ENCODE results near the gene SNED1. TPM values are rescaled to one million over a fixed set of nuclear protein-coding genes. Genes with fewer than 3 reads are reported as not detected.
"Not testable (repeated sequence)": the region's sequence is repeated elsewhere in the genome, so short reads cannot be mapped to it uniquely, and the experiment has no call there.

SNED1 gene
- polyA plus RNA-seq, 3 donors: 0.02 to 3.4 (median 0.12) TPM

DNA sequence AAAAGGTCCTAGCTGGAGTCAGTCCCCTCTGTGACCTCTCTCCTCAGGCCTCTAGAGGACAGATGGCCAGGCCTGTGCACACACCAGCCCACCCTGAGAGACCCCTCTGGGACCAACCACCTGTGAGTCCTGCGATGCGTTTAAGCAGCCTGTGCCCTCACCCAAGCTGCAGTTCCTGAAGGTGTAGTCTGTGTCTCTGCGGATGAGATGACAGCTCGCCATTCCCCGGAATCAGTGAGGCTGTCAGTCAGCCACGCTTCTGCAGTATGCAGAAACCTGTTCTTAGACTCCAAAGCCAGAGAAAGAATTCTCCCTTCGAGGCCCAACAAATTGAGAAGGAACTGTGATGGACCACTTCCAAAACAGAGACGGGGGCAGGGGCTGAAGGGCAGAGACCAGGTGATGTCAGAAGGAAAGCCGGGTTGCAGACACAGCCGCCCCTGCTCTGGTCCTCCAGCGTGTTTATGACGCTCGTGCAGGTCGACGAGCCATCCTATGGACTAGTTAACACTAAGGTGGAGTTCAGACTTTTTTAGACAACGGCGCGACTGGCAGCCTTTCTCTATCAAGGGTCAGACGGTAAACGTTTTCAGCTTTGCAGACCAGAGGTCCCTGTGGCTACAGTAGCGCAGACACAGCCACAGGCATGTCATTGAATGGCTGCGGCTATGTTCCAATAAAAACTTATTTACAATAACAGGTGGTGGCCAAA is 93.5 kb downstream of the SNED1 start:
- no peak overlapping the region for H2AFZ ChIP-seq (ENCODE audit: insufficient read depth, low read depth, low read length, poor library complexity, severe bottlenecking)
- peaks cover 0 to 2% (median 0%) of the 10 kb centered on the region in 7 donors for H3K9me3 Mint-ChIP-seq
- peaks cover 0 to 2% (median 0%) of the 10 kb centered on the region in 3 donors for H3K27me3 Mint-ChIP-seq (ENCODE audit: low read depth in 3 of 3)
- H3K4me1 ChIP-seq (ENCODE audit: control insufficient read depth in 1 of 2, insufficient read depth in 2 of 2, low read length in 2 of 2): no peaks in the 10 kb centered on the region
- H3K9me3 ChIP-seq (replicated peaks in 1 of 2; ENCODE audit: control insufficient read depth in 1 of 2, insufficient read depth in 1 of 2, low read length in 2 of 2): no peaks in the 10 kb centered on the region
- H3K4me3 Mint-ChIP-seq: no peak overlapping the region
- no peaks in the 10 kb centered on the region for H3K27me3 ChIP-seq (ENCODE audit: control insufficient read depth in 2 of 2, insufficient read depth in 2 of 2, low read length in 2 of 2)
- TF ChIP-seq, protein P1, sequence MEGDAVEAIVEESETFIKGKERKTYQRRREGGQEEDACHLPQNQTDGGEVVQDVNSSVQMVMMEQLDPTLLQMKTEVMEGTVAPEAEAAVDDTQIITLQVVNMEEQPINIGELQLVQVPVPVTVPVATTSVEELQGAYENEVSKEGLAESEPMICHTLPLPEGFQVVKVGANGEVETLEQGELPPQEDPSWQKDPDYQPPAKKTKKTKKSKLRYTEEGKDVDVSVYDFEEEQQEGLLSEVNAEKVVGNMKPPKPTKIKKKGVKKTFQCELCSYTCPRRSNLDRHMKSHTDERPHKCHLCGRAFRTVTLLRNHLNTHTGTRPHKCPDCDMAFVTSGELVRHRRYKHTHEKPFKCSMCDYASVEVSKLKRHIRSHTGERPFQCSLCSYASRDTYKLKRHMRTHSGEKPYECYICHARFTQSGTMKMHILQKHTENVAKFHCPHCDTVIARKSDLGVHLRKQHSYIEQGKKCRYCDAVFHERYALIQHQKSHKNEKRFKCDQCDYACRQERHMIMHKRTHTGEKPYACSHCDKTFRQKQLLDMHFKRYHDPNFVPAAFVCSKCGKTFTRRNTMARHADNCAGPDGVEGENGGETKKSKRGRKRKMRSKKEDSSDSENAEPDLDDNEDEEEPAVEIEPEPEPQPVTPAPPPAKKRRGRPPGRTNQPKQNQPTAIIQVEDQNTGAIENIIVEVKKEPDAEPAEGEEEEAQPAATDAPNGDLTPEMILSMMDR (IDR thresholded peaks at IDR 0.05): no peak
- no peaks in the 10 kb centered on the region for H3K79me2 ChIP-seq (ENCODE audit: insufficient read depth, low read length)
- H3K9ac ChIP-seq (ENCODE audit: insufficient read depth, low read length, poor library complexity, severe bottlenecking): no peak overlapping the region
- H4K20me1 ChIP-seq (ENCODE audit: insufficient read depth, low read length): peaks cover 25% of the 10 kb centered on the region
- H3K27ac Mint-ChIP-seq: no peak overlapping the region
- 99% methylated on average over 18 of the region's 22 CpGs for WGBS (ENCODE audit: insufficient coverage)
- intact Hi-C loops (cut with micrococcal nuclease): no loop called here
- no peaks in the 10 kb centered on the region for H3K4me1 Mint-ChIP-seq
- no peak overlapping the region for H3K4me3 ChIP-seq (replicated peaks in 1 of 3; ENCODE audit: low read depth in 2 of 3, low read length in 3 of 3)
- H3K36me3 ChIP-seq (replicated peaks in 1 of 2; ENCODE audit: control insufficient read depth in 1 of 2, insufficient read depth in 2 of 2, low read length in 2 of 2): peaks cover 83 to 100% of the 10 kb centered on the region in 2 donors
- DNase-seq: no peak
- peaks cover 79 to 88% of the 10 kb centered on the region in 2 donors for H3K36me3 Mint-ChIP-seq
- no peak overlapping the region for H3K27ac ChIP-seq (ENCODE audit: low read depth in 1 of 2, low read length in 2 of 2)
- no peak overlapping the region for H3K4me2 ChIP-seq (replicated peaks; ENCODE audit: extremely low read depth, low read length, poor library complexity, severe bottlenecking)

GRCh38 chr2:241092677-241093076 is 94.3 kb downstream of the SNED1 start:
- no peak overlapping the region for H3K4me3 Mint-ChIP-seq
- no peaks in the 10 kb centered on the region for H3K4me1 Mint-ChIP-seq
- peaks cover 33% of the 10 kb centered on the region for H4K20me1 ChIP-seq (ENCODE audit: insufficient read depth, low read length)
- peaks cover 0 to 1% (median 0%) of the 10 kb centered on the region in 7 donors for H3K9me3 Mint-ChIP-seq
- peaks cover 83 to 100% of the 10 kb centered on the region in 2 donors for H3K36me3 ChIP-seq (replicated peaks in 1 of 2; ENCODE audit: control insufficient read depth in 1 of 2, insufficient read depth in 2 of 2, low read length in 2 of 2)
- no peaks in the 10 kb centered on the region for H3K27me3 ChIP-seq (ENCODE audit: control insufficient read depth in 2 of 2, insufficient read depth in 2 of 2, low read length in 2 of 2)
- TF ChIP-seq, protein P1 (IDR thresholded peaks at IDR 0.05): no peak
- no peaks in the 10 kb centered on the region for H3K9me3 ChIP-seq (replicated peaks in 1 of 2; ENCODE audit: control insufficient read depth in 1 of 2, insufficient read depth in 1 of 2, low read length in 2 of 2)
- no peak overlapping the region for H3K9ac ChIP-seq (ENCODE audit: insufficient read depth, low read length, poor library complexity, severe bottlenecking)
- peaks cover 1% of the 10 kb centered on the region for H3K79me2 ChIP-seq (ENCODE audit: insufficient read depth, low read length)
- intact Hi-C loops (cut with micrococcal nuclease): no loop called here
- WGBS (ENCODE audit: insufficient coverage): 37% methylated on average over 3 of the region's 8 CpGs
- H3K27ac ChIP-seq (ENCODE audit: low read depth in 1 of 2, low read length in 2 of 2): no peak overlapping the region
- peaks cover 0 to 2% (median 0%) of the 10 kb centered on the region in 3 donors for H3K27me3 Mint-ChIP-seq (ENCODE audit: low read depth in 3 of 3)
- no peak overlapping the region for H3K4me2 ChIP-seq (replicated peaks; ENCODE audit: extremely low read depth, low read length, poor library complexity, severe bottlenecking)
- H3K4me1 ChIP-seq (ENCODE audit: control insufficient read depth in 1 of 2, insufficient read depth in 2 of 2, low read length in 2 of 2): no peaks in the 10 kb centered on the region
- peaks cover 80 to 89% of the 10 kb centered on the region in 2 donors for H3K36me3 Mint-ChIP-seq
- no peak overlapping the region for H3K4me3 ChIP-seq (replicated peaks in 1 of 3; ENCODE audit: low read depth in 2 of 3, low read length in 3 of 3)
- peak overlapping the region in 2 of 7 donors; percentile 56 to 57 for H3K27ac Mint-ChIP-seq
- DNase-seq: no peak
- no peak overlapping the region for H2AFZ ChIP-seq (ENCODE audit: insufficient read depth, low read depth, low read length, poor library complexity, severe bottlenecking)

GRCh38 chr2:241093133-241093781 is 94.8 kb downstream of the SNED1 start:
- WGBS (ENCODE audit: insufficient coverage): 64% methylated on average over 4 of the region's 10 CpGs
- H3K9me3 ChIP-seq (replicated peaks in 1 of 2; ENCODE audit: control insufficient read depth in 1 of 2, insufficient read depth in 1 of 2, low read length in 2 of 2); H3K79me2 ChIP-seq (ENCODE audit: insufficient read depth, low read length); H3K4me3 ChIP-seq (replicated peaks in 1 of 3; ENCODE audit: low read depth in 2 of 3, low read length in 3 of 3); H2AFZ ChIP-seq (ENCODE audit: insufficient read depth, low read depth, low read length, poor library complexity, severe bottlenecking); DNase-seq; H3K27ac ChIP-seq (ENCODE audit: low read depth in 1 of 2, low read length in 2 of 2); H3K27me3 ChIP-seq (ENCODE audit: control insufficient read depth in 2 of 2, insufficient read depth in 2 of 2, low read length in 2 of 2); H3K9me3 Mint-ChIP-seq; H3K9ac ChIP-seq (ENCODE audit: insufficient read depth, low read length, poor library complexity, severe bottlenecking); H3K27me3 Mint-ChIP-seq (ENCODE audit: low read depth in 3 of 3); H3K4me1 Mint-ChIP-seq; H3K4me3 Mint-ChIP-seq; H3K4me1 ChIP-seq (ENCODE audit: control insufficient read depth in 1 of 2, insufficient read depth in 2 of 2, low read length in 2 of 2); H3K4me2 ChIP-seq (replicated peaks; ENCODE audit: extremely low read depth, low read length, poor library complexity, severe bottlenecking); H3K27ac Mint-ChIP-seq; intact Hi-C loops (cut with micrococcal nuclease): not testable (repeated sequence)
- peaks cover 78 to 85% of the 10 kb centered on the region in 2 donors for H3K36me3 Mint-ChIP-seq
- H3K36me3 ChIP-seq (replicated peaks in 1 of 2; ENCODE audit: control insufficient read depth in 1 of 2, insufficient read depth in 2 of 2, low read length in 2 of 2): peaks cover 83 to 100% of the 10 kb centered on the region in 2 donors
- peaks cover 38% of the 10 kb centered on the region for H4K20me1 ChIP-seq (ENCODE audit: insufficient read depth, low read length)

Measured in CD14-positive monocyte (primary cell).